HG03354 (cell line): ENCODE measurements around the gene MEX3C.

ENCODE experiments used
- ATAC-seq: cut with Tn5 transposase; IDR thresholded peaks from one replicate; pipeline ENCODE4 v1.9.1; 2021; ENCODE audit warnings: mild to moderate bottlenecking; ENCODE audit not compliant: unreplicated experiment, poor library complexity, severe bottlenecking

MEX3C gene

GRCh38 chr18:51197661-51198424 lies at the start of gene MEX3C:
TSS of gene MEX3C (minus strand) at chr18:51197681. CDS start at chr18:51197320, 361 bp downstream.
- peak; percentile 80 for ATAC-seq

DNA sequence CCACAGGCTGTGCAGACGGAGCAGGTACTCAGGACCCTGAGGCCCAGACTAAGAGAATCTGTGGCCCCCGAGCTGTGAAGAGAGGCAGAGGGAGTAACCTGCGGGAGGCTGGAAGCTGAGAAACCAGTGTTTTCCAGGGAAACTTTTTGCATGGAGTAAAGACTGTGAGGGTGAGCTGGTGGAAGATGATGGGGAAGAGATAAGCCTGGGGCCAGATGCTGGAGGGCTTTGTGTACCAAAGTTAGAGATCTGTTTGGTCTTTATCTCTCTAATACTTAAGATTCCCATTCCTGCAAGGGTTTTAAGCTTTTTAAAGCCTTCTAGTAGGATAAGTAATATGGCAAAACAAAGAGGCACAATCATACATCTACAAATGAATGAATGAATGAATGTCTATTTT lies 43.7 kb upstream of the MEX3C start:
- no peak for ATAC-seq

DNA sequence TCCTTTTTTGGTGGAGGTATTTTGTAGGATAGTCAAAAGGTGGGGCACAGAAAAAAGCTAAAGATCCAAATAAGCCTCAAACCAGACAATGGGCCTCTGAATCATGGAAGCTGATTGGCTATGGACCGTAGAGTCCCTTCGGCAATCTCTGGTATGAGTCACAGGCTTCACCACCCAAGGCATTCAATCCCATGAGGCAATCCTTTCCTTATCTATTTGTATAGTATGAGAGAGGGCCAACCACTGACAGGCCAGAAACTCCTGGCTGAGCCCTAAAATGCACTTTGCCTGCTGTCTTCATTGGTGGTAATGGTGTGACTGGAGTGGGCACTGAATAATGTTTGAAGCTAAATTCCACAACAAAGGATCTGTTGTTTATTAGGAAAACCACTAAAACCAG lies 38.7 kb upstream of the MEX3C start:
- no peak for ATAC-seq

DNA sequence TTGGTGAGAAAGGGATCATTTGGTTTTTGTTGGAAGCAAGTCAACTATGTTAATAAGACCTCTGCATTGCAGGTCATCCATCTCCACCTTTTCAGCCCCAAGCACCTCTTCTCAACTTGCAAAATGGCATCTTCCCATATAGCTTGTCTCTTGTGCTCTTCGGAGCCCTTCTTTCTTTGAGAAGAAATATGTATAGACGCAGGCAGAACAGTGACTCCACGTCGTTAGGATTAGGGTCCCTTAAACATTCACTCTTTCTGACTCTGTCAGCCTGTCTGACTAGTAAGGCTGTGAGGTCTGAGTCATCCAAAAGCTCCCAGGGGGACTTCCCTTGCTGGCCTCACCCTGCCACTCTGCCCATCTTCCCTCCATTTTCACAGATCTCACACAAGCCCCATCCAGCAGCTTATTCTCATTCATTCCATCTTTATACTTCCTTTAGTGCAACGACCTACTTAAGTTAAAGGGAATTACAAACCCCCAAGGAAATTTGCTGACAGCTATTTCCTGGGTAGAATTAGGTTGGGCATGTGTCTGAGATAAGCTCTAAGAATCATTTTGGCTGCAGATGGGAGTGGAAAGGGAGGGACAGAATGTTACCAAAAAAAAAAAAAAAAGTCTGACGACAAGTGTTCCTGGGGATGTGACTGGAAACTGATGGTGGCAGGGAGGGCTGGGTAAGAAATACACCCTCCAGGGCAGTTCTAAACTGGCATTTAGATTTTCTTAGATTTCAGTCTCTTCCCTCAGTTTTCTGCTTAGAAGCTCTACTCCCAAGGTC lies 37.7 kb upstream of the MEX3C start:
- ATAC-seq, result peak; percentile 90

GRCh38 chr18:51234117-51235008 lies 36.9 kb upstream of the MEX3C start:
- no peak for ATAC-seq

- no peak for ATAC-seq
Observed at GRCh38 chr18:51229328-51229727, 31.8 kb upstream of the MEX3C start.

GRCh38 chr18:51227660-51228059 lies 30.2 kb upstream of the MEX3C start:
- ATAC-seq, result no peak

DNA sequence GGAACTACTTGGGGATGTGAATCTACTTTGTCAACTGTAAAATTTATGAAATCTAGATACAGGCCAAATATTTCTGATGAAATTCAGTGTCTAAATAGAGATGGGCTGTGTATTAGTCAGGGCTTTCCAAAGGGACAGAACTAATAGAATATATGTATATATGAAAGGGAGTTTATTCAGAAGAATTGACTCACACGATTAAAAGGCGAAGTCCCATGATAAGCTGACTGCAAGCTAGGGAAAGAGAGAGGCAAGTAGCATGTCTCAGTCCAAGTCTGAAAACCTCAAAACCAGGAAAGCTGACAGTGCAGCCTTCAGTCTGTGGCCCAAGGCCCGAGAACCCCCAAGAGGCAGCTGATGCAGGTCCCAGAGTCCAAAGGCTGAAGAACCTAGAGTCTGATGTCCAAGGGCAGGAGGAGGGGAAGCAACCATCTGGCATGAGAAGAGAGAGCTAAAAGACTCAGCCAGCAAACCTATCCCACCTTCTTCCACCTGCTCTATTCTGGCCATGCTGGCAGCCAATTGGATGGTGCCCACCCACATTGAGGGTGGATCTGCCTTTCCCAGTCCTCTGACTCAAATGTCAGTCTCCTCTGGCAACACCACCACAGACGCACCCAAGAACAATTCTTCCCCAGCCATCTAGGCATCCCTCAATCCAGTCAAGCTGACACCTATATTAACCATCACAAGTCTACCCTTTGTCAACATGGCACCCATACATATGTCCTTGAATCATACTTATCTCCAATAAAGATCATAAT lies 29.3 kb upstream of the MEX3C start:
- ATAC-seq, result no peak

DNA sequence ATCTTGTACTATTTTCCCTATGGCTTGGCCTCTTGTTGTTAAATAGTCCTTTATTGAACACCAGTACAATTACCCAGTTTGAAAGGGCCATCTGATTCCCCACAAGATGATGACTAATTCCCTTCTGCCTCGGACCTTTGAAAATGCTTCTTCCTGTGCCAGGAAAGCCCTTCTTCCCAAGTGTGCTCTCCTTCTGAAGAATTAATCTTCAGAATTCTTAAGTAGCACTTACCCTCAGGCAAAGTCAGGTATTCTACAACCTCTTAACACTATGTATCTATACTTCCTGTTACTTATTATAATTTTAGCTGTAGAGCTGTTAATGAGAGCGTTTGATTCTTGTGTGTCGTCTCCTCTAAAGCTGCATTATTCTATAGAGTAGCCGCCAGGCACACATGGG lies 28.6 kb upstream of the MEX3C start:
- no peak for ATAC-seq

DNA sequence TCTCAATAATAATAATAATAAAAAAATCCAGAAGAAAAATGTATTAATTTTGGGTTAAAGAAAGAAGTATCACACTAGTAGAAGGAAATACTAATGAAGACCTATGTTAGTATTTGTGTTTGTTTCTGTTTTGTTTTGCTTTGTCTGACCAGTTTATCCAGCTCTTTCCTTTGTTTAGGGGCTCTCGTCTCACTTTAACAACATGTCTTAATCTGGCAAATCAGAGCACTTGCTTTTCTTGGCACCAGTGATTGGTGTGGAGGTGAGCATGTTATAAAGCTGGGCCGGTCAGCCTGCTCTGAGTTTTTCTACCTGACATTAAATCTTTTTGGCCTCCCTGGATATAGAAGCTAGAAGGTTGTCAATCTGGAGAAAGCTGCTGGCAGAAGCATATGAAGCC lies 15.1 kb upstream of the MEX3C start:
- ATAC-seq, result no peak

GRCh38 chr18:51211552-51211951 lies 14.1 kb upstream of the MEX3C start:
- ATAC-seq, result peak; percentile 99

GRCh38 chr18:51196811-51197660 lies 445 bp downstream of the MEX3C start:
- peak; percentile 13 for ATAC-seq

GRCh38 chr18:51196118-51196810 lies 1.2 kb downstream of the MEX3C start:
- ATAC-seq, result peak; percentile 0

- ATAC-seq, result no peak
Observed at GRCh38 chr18:51195451-51196117, 1.9 kb downstream of the MEX3C start.

DNA sequence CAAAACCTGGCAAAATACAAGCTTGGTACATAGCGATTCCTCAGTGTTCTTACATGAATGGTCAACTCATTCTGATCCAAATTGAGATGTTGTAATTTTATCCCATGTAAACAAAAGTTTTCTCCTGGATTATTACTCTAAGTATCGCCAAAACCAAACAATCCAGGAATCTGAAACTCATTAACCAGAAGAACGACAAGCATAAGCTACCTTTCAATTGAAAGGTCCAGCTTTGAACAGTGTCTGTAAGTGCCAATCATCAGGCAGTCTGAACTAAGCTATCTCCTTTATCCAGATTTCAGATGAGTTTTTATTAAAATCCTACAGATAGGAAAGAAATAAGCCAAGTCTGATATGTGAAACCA lies 2.4 kb downstream of the MEX3C start:
- no peak for ATAC-seq

- no peak for ATAC-seq
Observed at GRCh38 chr18:51194604-51195003, 2.9 kb downstream of the MEX3C start.

- no peak for ATAC-seq
Observed at GRCh38 chr18:51193621-51194287, 3.7 kb downstream of the MEX3C start.
